Measurements from ENCODE around the gene HS6ST3.

DNA sequence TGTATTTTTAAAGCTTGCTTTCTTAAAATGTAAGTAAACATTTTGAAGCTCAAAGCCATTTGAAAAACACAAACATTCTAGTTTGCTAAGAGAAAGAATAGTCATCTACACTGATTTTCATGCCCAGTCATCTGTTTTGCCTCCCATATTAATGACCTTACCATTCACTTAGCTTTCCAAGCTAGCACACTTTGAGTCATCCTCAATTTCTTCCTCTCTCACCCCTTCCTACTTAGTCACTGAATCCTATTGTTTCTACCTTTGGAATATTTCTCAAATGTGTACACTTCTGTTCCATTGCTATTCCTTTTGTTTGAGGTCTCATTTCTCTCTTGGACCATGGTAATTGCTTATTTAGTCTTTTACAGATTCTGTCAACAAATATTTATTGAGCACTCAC lies 7.3 kb upstream of the HS6ST3 start:
- TF ChIP-seq POLR2A (IDR thresholded peaks at IDR 0.05; ENCODE audit: low read depth, low read length) (no peak), POLR2AphosphoS5 (IDR thresholded peaks at IDR 0.05; ENCODE audit: low read depth, low read length) (no peak)

All from GM12892 (cell line).